HG03457 (cell line): ENCODE measurements around the gene C1orf159.
"Not testable (repeated sequence)": the region's sequence is repeated elsewhere in the genome, so short reads cannot be mapped to it uniquely, and the experiment has no call there.

ENCODE experiments used
- ATAC-seq: cut with Tn5 transposase; IDR thresholded peaks from one replicate; pipeline ENCODE4 v1.9.1; 2021; ENCODE audit warnings: moderate number of reproducible peaks; ENCODE audit not compliant: unreplicated experiment

The C1orf159 gene

GRCh38 chr1:1150100-1150499, 34.2 kb upstream of the C1orf159 start:
- no peak for ATAC-seq

DNA sequence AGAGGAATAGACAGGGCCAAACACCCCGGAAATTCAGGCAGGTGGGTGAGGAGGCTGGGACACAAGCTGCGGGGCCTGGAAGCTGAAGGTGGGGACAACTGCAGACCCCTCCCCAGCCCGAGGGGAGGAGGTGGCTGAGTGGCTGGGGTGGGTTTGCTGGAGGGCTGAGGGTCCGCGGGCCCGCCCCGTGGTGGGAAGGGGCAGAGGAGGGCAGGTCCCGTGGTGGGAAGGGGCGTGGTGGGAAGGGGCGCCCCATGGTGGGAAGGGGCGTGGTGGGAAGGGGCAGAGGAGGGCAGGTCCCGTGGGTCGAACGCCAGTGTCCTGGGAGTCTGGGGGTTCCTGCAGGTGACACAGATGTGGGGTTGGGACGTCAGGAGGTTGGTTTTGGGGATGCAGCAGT, 33.5 kb upstream of the C1orf159 start:
- no peak for ATAC-seq

DNA sequence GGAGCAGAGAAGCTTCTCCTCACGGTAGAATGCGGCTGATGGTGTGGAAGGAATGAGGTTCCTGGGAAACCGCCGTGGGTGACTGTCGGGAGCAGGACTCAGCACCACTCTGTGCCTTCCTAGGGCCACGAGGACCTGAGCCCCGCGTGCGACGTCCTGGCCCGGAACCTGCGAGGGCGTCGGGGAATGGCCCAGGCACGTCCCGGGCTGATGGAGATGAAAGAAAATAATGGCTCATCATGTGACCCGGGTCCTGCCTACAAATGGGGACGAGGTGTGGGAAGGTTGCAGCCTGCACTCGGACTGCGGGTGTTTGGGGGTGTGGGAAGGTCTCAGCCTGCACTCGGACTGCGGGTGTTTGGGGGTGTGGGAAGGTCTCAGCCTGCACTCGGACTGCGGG, 32.7 kb upstream of the C1orf159 start:
- no peak for ATAC-seq

DNA sequence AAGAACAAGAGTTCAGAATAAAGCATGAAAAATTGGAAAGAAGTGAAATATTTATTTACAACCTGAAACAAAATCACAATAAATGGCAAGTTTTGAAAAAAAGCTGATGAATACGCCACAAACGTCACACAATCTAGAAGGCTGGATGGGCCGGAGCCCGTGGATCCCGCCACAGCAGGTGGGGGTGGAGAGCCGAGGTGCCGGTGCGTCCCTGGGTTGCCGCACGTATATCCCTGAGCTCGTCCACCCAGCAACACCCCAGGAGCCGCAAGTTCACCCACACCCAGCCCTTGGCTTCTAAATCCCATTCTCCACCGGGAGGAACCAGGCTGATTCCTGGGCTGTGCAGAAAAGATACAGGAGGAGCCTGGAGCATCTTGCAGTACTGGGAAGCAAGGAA, 32.2 kb upstream of the C1orf159 start:
- no peak for ATAC-seq

- no peak for ATAC-seq
These were observed 30.7 kb upstream of the C1orf159 start for GRCh38 chr1:1146596-1146995.

GRCh38 chr1:1146026-1146425, 30.1 kb upstream of the C1orf159 start:
- ATAC-seq, result no peak

DNA sequence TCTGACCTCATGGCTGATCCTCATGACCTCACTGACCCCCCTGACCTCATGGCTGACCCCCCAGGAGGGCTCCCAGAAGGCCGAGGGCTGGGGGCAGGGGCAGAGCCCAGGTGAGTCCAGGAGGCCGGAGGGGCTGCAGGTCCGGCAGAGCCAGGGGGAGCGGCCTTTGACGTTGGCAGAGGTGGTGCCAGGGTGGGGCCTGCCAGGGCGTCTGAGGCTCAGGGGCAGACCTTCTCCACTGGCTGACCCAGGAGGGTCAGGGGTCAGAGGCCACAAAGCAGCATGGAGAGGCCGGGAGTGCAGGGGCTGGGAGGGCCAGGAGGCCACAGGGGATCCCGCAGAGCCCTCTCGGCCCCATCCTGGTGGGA, 29.6 kb upstream of the C1orf159 start:
- no peak for ATAC-seq

GRCh38 chr1:1144843-1145546, 29.1 kb upstream of the C1orf159 start:
- no peak for ATAC-seq

GRCh38 chr1:1144122-1144842, 28.4 kb upstream of the C1orf159 start:
- ATAC-seq, result no peak

DNA sequence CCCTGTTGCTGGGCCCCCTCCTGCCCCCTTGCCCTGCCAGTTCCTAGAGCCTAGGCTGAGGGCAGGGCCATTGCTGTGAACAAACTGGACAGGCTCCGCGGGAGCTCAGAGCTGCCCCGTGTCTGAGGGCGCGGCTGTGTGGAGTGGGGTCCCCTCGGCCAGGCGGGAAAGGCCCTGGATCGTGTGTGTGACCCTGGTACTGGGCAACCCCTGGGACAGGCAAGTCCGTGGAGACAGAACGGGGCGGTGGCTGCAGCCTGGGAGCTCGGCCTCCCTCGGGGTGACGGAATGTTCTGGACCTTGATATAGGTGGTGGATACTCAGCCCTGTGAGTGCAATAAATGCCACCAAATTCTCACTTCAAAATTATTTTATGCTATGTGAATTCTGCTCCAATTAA, 27.7 kb upstream of the C1orf159 start:
- ATAC-seq, result no peak

DNA sequence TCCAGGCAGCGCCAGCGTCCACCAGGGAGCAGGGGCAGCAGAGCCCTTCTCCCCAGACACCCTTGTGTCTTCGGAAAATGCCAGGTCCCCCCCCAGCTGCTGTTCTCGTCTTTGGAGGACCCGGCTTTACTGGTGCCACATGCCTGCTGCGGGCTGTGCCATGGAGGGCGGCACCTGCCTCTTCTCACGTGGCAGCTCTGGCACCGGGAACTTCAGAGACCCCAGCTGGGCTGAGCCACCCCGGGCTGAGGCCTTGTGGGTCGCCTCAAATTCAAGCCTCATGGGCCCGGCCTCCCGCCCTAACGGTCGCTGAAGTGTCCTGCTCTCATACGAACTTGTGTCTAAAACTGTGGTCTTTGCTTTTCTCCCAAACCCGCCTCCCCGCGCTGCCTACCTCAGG, 27.0 kb upstream of the C1orf159 start:
- ATAC-seq, result no peak

GRCh38 chr1:1142352-1142751, 26.5 kb upstream of the C1orf159 start:
- ATAC-seq, result not testable (repeated sequence)

DNA sequence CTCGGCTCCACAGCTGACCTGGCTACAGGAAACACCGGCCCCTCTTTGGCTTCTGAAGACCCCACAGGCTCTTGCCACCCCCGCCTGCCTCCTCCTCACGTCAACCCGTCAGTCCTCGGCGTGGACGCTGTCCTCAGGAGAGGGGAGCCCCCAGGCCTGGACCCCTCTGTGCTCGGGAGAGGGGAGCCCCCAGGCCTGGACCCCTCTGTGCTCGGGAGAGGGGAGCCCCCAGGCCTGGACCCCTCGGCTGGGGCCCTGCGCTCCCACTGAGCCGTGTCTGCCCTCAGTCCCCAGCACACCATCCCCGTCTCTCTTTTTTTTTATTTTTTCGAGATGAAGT, 26.0 kb upstream of the C1orf159 start:
- no peak for ATAC-seq

DNA sequence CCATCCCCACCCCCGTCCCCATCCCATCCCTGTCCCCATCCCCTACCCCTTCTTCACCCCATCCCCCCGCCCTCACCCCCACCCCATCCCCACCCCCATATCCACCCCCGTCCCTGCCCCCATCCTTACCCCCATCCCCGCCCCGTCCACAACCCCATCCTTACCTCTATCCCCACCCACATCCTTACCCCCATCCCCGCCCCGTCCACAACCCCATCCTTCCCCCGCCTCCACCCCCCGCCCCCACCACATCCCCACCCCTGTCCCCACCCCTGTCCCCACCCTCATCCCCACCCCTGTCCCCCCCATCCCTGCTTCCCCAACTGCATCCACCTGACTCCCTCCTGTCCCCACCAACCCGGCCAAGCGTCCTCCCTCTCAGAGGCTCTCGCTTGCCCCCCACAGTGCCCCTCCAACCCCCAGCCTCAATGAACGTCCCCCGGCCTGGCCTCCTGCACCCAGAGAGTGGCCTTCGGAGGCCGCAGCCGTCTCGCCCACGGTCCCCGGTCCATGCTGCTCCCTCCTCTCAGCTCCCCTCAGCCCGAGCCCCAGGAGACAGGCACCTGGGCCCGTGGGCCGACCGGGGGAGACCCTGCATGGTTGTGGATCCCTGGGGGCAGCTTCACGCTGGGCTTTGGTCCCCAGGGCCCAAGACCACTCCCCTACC, 25.5 kb upstream of the C1orf159 start:
- no peak for ATAC-seq

GRCh38 chr1:1140673-1141072, 24.8 kb upstream of the C1orf159 start:
- no peak for ATAC-seq

- no peak for ATAC-seq
These were observed 21.6 kb upstream of the C1orf159 start for GRCh38 chr1:1137256-1138045.

- no peak for ATAC-seq
These were observed 20.8 kb upstream of the C1orf159 start for GRCh38 chr1:1136547-1137230.

GRCh38 chr1:1135339-1136136, 19.6 kb upstream of the C1orf159 start:
- no peak for ATAC-seq

- ATAC-seq, result no peak
These were observed 18.5 kb upstream of the C1orf159 start for GRCh38 chr1:1134300-1134970.
